ENCODE measurements around the gene RIMKLB.

DNA sequence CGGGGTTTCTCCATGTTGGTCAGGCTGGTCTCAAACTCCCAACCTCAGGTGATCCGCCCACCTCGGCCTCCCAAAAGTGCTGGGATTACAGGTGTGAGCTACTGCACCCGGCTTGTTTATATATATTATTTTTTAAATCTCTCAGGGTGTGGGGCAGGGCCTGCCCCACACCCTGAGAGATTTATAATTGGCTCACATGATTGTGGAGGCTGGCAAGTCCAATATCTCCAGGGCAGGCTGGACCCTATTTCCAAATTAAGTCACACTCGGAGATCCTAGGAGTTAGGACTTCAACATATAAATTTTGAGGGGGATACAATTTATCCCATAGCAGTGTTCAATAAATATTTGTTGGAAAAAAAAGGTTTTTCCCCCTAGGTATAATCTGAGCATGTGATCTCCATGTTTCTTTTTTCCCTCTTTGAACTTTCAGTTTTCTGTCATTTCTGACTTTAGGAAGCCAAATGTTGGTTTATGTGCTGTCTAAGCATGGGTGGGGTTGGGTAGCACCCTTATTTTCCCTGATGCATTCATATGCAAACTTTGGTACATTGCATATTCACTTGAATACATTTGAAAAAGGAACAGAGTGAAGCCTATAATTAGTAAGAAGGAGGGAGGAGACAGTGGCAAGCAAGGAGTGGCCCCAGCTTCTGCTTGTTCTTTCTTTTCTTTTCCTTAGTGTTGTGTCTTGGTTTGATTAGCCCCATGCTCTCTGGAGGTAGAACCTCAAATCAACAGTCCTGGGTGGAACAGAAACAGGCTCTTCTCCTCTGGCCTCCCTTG is 116.0 kb downstream of the RIMKLB start:
- TF ChIP-seq POLR2A (IDR thresholded peaks at IDR 0.05) (no peak), POLR2AphosphoS5 (IDR thresholded peaks at IDR 0.05) (no peak), EP300 (IDR thresholded peaks at IDR 0.05) (no peak)
- TF ChIP-seq, protein P1, sequence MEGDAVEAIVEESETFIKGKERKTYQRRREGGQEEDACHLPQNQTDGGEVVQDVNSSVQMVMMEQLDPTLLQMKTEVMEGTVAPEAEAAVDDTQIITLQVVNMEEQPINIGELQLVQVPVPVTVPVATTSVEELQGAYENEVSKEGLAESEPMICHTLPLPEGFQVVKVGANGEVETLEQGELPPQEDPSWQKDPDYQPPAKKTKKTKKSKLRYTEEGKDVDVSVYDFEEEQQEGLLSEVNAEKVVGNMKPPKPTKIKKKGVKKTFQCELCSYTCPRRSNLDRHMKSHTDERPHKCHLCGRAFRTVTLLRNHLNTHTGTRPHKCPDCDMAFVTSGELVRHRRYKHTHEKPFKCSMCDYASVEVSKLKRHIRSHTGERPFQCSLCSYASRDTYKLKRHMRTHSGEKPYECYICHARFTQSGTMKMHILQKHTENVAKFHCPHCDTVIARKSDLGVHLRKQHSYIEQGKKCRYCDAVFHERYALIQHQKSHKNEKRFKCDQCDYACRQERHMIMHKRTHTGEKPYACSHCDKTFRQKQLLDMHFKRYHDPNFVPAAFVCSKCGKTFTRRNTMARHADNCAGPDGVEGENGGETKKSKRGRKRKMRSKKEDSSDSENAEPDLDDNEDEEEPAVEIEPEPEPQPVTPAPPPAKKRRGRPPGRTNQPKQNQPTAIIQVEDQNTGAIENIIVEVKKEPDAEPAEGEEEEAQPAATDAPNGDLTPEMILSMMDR (IDR thresholded peaks at IDR 0.05), result no peak

Measured in upper lobe of left lung (tissue), 4 donors.